ENCODE measurements around the gene HLA-DMB. TPM values are rescaled to one million over a fixed set of nuclear protein-coding genes. Genes with fewer than 3 reads are reported as not detected.

The HLA-DMB gene
- total and polyA plus RNA-seq, 10 of the 15 experiments (the other 5 are each of a cell fraction or from before 2014, with no cell fraction given): 114 to 173 (median 150) TPM

- peak; percentile 14; the same call in 1 of the 2 replicates for TF ChIP-seq SPI1 (IDR thresholded peaks at IDR 0.05; ENCODE audit: borderline replicate concordance, insufficient read depth, low read depth, low read length)
- TF ChIP-seq MEF2B (IDR thresholded peaks at IDR 0.05; ENCODE audit: partially characterized antibody, poor library complexity, severe bottlenecking): peak; percentile 84
- TF ChIP-seq NFYB (IDR thresholded peaks at IDR 0.05; ENCODE audit: insufficient read depth, low read depth, low read length): no peak
- TF ChIP-seq NFXL1 (IDR thresholded peaks at IDR 0.05; ENCODE audit: borderline replicate concordance): no peak
- TF ChIP-seq BRCA1 (IDR thresholded peaks at IDR 0.05; ENCODE audit: low read depth, low read length): no peak
- TF ChIP-seq WRNIP1 (IDR thresholded peaks at IDR 0.05; ENCODE audit: borderline replicate concordance, low read depth, low read length): no peak; the same call in 1 of the 2 replicates
- TF ChIP-seq KDM1A (IDR thresholded peaks at IDR 0.05; ENCODE audit: borderline replicate concordance): no peak
- no peak; the same call in 1 of the 2 replicates for TF ChIP-seq TBL1XR1 (IDR thresholded peaks at IDR 0.05; ENCODE audit: low read depth, low read length)
- no peak for TF ChIP-seq TCF12 (IDR thresholded peaks at IDR 0.05; ENCODE audit: low read depth, low read length)
- TF ChIP-seq MEF2A (IDR thresholded peaks at IDR 0.05; ENCODE audit: insufficient read depth, low read depth, low read length): no peak
- TF ChIP-seq NRF1 (conservative IDR thresholded peaks at IDR 0.05; ENCODE audit: low read depth, low read length): no peak
- TF ChIP-seq MYB (IDR thresholded peaks at IDR 0.05; ENCODE audit: borderline replicate concordance, low read depth, low read length): no peak
- no peak for TF ChIP-seq PAX8 (IDR thresholded peaks at IDR 0.05)
- no peak for TF ChIP-seq E2F8 (IDR thresholded peaks at IDR 0.05; ENCODE audit: low read depth, partially characterized antibody)
- peak; percentile 73; the same call in 1 of the 2 replicates for TF ChIP-seq TAF1 (IDR thresholded peaks at IDR 0.05; ENCODE audit: borderline replicate concordance, low read depth, low read length)
- no peak for TF ChIP-seq IRF4 (IDR thresholded peaks at IDR 0.05; ENCODE audit: low read depth, low read length)
- TF ChIP-seq NFYA (IDR thresholded peaks at IDR 0.05; ENCODE audit: borderline replicate concordance, low read depth, low read length): no peak
- TF ChIP-seq KLF5 (IDR thresholded peaks at IDR 0.05; ENCODE audit: partially characterized antibody): no peak
- no peak for TF ChIP-seq SREBF2 (IDR thresholded peaks at IDR 0.05; ENCODE audit: low read length)
- TF ChIP-seq USF1 (IDR thresholded peaks at IDR 0.05; ENCODE audit: borderline replicate concordance, extremely low read length, insufficient read depth, low read depth, low read length): no peak
- TF ChIP-seq NR2C1 (IDR thresholded peaks at IDR 0.05): no peak
- TF ChIP-seq SKIL (IDR thresholded peaks at IDR 0.05; ENCODE audit: low read depth, poor library complexity, severe bottlenecking): no peak
- no peak for TF ChIP-seq FOXM1 (IDR thresholded peaks at IDR 0.05; ENCODE audit: low read depth, low read length)
- no peak for TF ChIP-seq CBX5 (IDR thresholded peaks at IDR 0.05; ENCODE audit: low read depth)
- TF ChIP-seq PML (IDR thresholded peaks at IDR 0.05; ENCODE audit: low read length): no peak
- peak; percentile 77; the same call in 1 of the 2 replicates for TF ChIP-seq CHD1 (IDR thresholded peaks at IDR 0.05; ENCODE audit: low read depth, low read length)
Observed at GRCh38 chr6:32968867-32969684, 28.2 kb upstream of the HLA-DMB start (continued).

Data from GM12878 (cell line).